Colonic mucosa (tissue), 4 donors: Measurements from ENCODE around the gene KDR. TPM values are rescaled to one million over a fixed set of nuclear protein-coding genes. Genes with fewer than 3 reads are reported as not detected.

ENCODE experiments used
- DNase-seq: peaks from one replicate; pipeline ENCODE4 v3.0.0-alpha.2; 2020
- H3K27ac ChIP-seq: fragments of 200-600 bp; one replicate; pipeline ENCODE4 v1.8.0; 2021
- H3K27me3 ChIP-seq: fragments of 200-600 bp; one replicate; pipeline ENCODE4 v1.8.0; 2021
- H3K36me3 ChIP-seq: fragments of 200-600 bp; one replicate; pipeline ENCODE4 v1.8.0; 2021
- H3K4me1 ChIP-seq: fragments of 200-600 bp; one replicate; pipeline ENCODE4 v1.8.0; 2021; ENCODE audit warnings: mild to moderate bottlenecking
- H3K4me3 ChIP-seq: fragments of 200-600 bp; one replicate; pipeline ENCODE4 v1.8.0; 2021
- H3K9ac ChIP-seq, 2 donors: one replicate each; pipeline ENCODE4 v1.7.0; 2013; ENCODE audit warnings: control low read depth in 2 of 2, low read depth in 2 of 2, low read length in 2 of 2
- H3K9me3 ChIP-seq: fragments of 200-600 bp; one replicate; pipeline ENCODE4 v1.8.0; 2021
- CTCF ChIP-seq: fragments of 200-600 bp; IDR thresholded peaks from one replicate; pipeline ENCODE4 v1.8.0; 2022; ENCODE audit warnings: antibody characterized with exemption, mild to moderate bottlenecking
- intact Hi-C: fragments of 100-400 bp; cut with DNase I; formaldehyde crosslinking; loops from one replicate; pipeline ENCODE4 v1.14.1; 2022
- total RNA-seq, 2 donors: library from RNA; stranded (reverse); fragmentation: NEBNext Ultra II Directional in 1 of 2; extraction: Animal tissue kit (Norgen Biotek cat#: 25700) in 1 of 2; gene quantifications; one replicate each; pipeline ENCODE4 v1.2.1, GENCODE V29; 2021
- donor health status: healthy.
- donor health status: DM: no; HTN: no; CAD: no.
- donor health status: DM: no; HTN: no; CAD: no.

The KDR gene
- total RNA-seq, 2 donors from 2014 or later = 3.4 to 6.5 TPM

GRCh38 chr4:55036405-55036804 is 89.0 kb downstream of the KDR start:
- no peaks in the 10 kb centered on the region for H3K9me3 ChIP-seq
- TF ChIP-seq CTCF = no peak
- no peak overlapping the region for H3K4me3 ChIP-seq
- no peaks in the 10 kb centered on the region for H3K27me3 ChIP-seq
- H3K9ac ChIP-seq = no peak overlapping the region
- no peaks in the 10 kb centered on the region for H3K36me3 ChIP-seq
- no peaks in the 10 kb centered on the region for H3K4me1 ChIP-seq
- DNase-seq = no peak
- intact Hi-C loops = no loop called here
- no peak overlapping the region for H3K27ac ChIP-seq

DNA sequence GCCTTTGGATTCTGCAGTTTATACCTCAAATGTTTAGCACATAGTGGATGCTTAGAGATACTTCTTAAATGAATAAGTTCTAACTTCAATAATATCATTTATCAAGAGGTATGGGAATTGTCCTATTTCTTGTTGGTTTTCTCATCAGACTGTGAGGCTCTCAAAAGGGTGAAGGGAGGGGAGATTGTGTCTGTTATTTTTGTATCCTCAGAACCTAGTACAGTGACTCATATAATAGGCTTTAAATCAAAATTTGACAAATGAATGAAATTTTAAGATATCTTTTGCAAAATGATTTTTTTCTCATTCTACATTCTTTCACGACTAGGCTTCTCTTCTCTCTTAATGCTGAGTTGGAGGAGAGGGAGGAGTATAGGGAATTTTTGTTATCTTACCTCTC is 89.5 kb downstream of the KDR start:
- H3K9ac ChIP-seq = no peak overlapping the region
- no peaks in the 10 kb centered on the region for H3K36me3 ChIP-seq
- no peak for DNase-seq
- H3K4me1 ChIP-seq = no peaks in the 10 kb centered on the region
- no peaks in the 10 kb centered on the region for H3K27me3 ChIP-seq
- TF ChIP-seq CTCF = no peak
- H3K27ac ChIP-seq = no peak overlapping the region
- no peaks in the 10 kb centered on the region for H3K9me3 ChIP-seq
- intact Hi-C loops = no loop called here
- no peak overlapping the region for H3K4me3 ChIP-seq

- no peak for TF ChIP-seq CTCF
- Histone ChIP-seq H3K9ac (no peak overlapping the region), H3K27ac (no peak overlapping the region), H3K36me3 (no peaks in the 10 kb centered on the region), H3K9me3 (no peaks in the 10 kb centered on the region), H3K4me3 (no peak overlapping the region), H3K4me1 (no peaks in the 10 kb centered on the region), H3K27me3 (no peaks in the 10 kb centered on the region)
- intact Hi-C loops = no loop called here
- DNase-seq = no peak
These were observed 92.1 kb downstream of the KDR start for GRCh38 chr4:55033296-55033695.

GRCh38 chr4:55032788-55033187 is 92.6 kb downstream of the KDR start:
- H3K27ac ChIP-seq = no peak overlapping the region
- intact Hi-C loops = no loop called here
- H3K36me3 ChIP-seq = no peaks in the 10 kb centered on the region
- no peaks in the 10 kb centered on the region for H3K4me1 ChIP-seq
- no peak overlapping the region for H3K9ac ChIP-seq
- TF ChIP-seq CTCF = no peak
- no peak for DNase-seq
- no peaks in the 10 kb centered on the region for H3K27me3 ChIP-seq
- no peak overlapping the region for H3K4me3 ChIP-seq
- no peaks in the 10 kb centered on the region for H3K9me3 ChIP-seq

- Histone ChIP-seq H3K9me3 (no peaks in the 10 kb centered on the region), H3K9ac (no peak overlapping the region), H3K4me3 (no peak overlapping the region), H3K4me1 (no peaks in the 10 kb centered on the region), H3K27me3 (no peaks in the 10 kb centered on the region), H3K36me3 (no peaks in the 10 kb centered on the region), H3K27ac (no peak overlapping the region)
- DNase-seq = no peak
- intact Hi-C loops = no loop called here
- no peak for TF ChIP-seq CTCF
These were observed 93.2 kb downstream of the KDR start for GRCh38 chr4:55032179-55032578.

DNA sequence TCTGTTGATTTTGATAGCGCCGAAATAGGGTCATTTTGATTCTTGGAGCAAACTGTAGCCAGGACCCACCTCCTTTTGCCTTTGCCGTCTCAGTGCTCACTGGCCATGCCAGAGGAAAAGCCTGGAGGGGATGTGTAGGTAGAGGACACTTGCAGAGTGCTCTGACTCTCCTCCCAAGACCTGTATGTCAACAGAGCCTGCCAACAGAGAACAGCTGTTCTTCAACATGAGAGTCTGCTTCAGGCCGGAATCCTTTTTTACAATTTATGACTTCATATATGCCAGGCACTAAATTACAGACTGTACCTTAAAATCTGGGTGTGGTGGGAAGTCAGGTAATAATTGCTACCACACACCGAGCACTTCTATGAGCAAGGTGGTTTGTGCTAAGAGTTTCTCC is 94.2 kb downstream of the KDR start:
- H3K9ac ChIP-seq = no peak overlapping the region
- no peaks in the 10 kb centered on the region for H3K36me3 ChIP-seq
- intact Hi-C loops = loop anchor here (1.0 kb wide), 1 partner anchor 8 kb away; no protein-coding TSS in a partner anchor
- no peak overlapping the region for H3K4me3 ChIP-seq
- no peaks in the 10 kb centered on the region for H3K9me3 ChIP-seq
- no peak overlapping the region for H3K27ac ChIP-seq
- H3K27me3 ChIP-seq = no peaks in the 10 kb centered on the region
- TF ChIP-seq CTCF = no peak
- no peaks in the 10 kb centered on the region for H3K4me1 ChIP-seq
- DNase-seq = no peak
